Activated T-helper 1 cell treated with anti-CD3 and anti-CD28 coated beads, Interleukin-2, amount 50 U/mL, for 16 hours (primary cell): ENCODE results near the gene IL24.

Experiments used
- DNase-seq, 2 donors: peaks; one replicate each; pipeline ENCODE4 v3.0.0-alpha.2; 2020; ENCODE audit warnings: low read depth in 1 of 2, low spot score in 1 of 2

The IL24 gene

GRCh38 chr1:206903687-206904086 lies 6.4 kb downstream of the IL24 start:
- no peak for DNase-seq

DNA sequence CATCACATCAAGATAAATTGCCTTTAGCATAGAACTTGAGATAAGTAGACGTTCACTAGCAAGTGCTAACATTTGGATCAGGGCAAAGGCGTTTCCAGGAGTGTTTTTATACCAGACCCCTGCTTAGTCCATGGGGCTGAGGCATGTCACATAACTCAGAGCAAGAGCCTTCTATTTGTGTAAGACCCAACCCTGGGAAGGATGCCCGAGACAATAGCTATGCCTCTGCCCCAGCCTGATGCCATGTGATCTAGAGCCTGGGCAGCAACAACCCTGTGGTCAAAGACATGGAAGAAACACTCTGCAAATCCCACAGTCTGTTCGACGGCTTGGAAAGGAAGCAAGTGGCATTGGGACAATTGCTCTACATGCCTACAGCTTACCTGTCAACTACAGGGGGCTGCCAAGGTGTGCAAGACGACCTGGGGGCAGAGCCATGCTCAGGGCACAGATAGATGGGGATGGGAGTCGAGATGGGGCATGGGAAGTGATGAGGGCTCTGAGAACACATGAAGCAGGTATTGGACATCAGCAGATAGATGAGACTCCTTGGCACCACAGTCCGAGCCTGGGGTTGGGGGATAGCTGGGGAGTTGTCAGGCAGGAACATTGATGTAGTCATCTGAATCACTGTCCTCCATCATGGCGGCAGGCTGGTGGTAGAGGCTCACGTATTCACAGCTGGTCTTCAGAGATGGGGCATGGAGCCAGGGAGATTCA lies 7.3 kb downstream of the IL24 start:
- no peak for DNase-seq

DNA sequence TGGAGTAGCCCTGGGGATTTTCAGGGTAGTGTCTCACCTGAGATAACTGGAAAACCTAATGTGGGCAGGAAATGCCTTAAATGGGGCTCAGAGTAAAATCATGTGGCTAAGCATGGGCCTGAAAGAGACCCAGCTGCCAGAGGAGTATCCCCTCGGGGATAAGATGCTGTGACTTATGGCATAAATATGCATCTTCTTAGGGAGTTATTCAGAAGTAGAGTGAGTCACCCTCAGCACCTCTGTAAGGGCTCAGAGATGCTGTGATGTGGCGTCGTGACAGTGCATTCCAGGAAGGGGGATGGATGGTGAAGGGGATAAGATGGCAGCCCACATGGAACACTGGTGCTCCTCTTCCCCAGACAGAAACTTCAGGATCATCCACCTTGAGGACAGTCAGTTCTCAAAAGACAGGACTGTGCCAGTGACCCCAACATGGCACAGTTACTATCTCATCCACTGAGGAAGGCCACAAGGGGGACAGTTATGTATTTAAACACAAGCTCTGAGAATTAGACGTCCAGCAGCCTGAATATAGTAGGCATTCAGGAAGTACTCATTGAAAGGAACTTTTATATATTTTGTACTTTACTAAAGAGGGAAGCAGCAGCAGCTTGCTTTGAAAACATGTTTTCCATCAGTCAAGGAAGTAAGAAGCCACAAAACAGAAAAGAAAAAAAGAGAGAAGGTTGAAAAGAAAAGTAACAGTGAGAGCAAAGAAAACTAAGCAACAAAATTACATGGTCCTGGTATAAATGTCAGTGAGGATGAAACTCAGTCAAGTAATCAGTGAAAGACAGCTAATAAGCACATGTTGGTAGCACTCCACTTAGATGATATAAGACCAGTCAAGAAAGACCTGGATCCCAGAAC lies 8.3 kb downstream of the IL24 start:
- no peak for DNase-seq

DNA sequence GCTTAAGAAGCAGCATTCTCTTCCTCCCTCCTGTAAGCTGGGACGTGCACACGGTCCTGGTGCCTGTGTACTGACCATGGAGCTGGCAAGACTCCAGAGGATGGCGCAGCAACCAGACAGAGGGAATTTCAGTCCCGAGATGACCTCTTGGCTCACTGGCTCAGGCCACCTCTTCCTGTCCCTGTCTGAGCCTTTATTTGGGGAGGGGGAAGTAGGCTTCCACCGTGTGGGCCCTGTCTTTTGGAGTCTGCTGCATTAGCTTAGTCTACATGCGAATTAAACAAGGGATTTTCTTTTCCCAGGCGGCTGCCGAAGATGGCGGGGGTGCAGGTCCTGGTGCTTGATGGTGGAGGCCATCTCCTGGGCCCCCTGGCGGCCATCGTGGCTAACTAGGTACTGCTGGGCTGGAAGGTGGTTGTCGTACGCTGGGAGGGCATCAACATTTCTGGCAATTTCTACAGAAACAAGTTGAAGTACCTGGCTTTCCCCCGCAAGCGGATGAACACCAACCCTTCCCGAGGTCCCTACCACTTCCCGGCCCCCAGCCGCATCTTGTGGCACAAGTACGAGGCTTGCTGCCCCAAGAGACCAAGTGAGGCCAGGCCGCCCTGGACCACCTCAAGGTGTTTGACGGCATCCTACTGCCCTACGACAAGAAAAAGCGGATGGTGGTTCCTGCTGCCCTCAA lies 10.2 kb downstream of the IL24 start:
- DNase-seq = no peak

- no peak for DNase-seq
Observed at GRCh38 chr1:206908038-206908437, 10.8 kb downstream of the IL24 start.

- no peak for DNase-seq
Observed at GRCh38 chr1:206909161-206909882, 12.1 kb downstream of the IL24 start.

GRCh38 chr1:206909883-206910318 lies 12.7 kb downstream of the IL24 start:
- DNase-seq = no peak

- DNase-seq = no peak
Observed at GRCh38 chr1:206911064-206911663, 13.9 kb downstream of the IL24 start.

GRCh38 chr1:206912445-206913095 lies 15.3 kb downstream of the IL24 start:
- DNase-seq = no peak

DNA sequence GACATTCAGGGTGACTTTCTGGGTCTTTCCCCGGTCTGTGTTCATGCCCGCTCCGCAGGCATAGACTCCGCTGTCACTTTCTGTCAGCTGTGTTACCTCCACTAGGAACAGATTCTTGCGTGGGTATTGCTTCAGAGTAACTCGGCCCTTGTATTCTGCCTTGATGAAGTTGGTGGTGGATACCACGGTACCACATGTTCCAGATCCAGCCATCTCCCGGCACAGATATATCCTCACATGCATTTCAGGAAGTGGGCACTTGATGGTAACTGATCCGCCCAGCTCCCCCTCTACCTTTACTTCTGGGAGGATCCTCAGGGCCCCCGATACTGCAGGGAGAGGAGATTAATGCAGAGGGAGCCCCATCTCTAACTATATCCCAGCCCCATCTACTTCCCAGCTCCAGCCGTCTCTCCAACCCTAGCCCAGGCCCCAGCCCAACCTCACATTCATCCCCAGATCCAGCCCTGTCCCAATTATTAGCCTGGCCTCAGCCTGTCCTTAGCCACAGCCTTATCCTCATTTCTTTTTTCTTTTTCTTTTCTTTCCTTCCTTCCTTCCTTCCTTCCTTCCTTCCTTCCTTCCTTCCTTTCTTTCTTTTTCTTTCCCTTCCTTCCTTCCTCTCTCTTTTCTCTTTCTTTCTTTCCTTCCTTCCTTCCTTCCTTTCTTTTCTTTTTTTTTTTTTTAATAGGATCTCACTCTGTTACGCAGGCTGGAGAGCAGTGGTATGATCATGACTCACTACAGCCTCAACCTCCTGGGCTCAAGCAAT lies 16.7 kb downstream of the IL24 start:
- no peak for DNase-seq

DNA sequence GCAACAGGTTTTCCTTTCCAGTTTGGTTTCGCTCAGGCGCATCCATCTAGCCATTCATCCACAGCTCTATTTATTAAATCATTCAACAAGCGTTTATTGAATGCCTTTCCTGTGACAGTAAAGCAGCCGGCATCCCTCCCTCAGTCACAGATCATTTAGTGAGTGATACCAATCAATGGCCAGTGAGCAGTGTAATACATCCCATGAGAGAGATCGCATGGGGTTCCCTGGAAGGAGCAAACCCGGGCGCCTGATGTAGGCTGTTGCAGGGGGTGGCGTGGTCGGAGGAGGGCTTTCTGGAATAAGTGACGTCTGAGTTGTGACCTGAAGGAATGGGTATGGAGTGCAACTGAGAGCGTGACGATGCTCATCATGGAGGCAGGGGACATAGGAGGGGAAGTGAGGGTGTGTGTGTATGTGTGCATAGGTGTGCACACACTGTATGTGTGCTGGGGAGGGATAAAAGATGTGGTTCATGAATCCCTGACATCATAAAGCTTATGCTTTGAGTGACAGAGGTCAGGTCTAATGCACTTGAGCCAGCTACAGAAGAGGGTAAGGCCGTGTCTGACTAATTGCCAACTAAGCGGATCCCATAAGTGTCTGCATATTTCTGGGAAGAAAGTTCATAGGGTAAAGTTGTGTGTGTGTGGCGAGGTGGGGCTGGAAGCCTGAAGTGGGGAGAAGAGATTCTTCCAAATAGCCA lies 17.9 kb downstream of the IL24 start:
- DNase-seq = no peak

DNA sequence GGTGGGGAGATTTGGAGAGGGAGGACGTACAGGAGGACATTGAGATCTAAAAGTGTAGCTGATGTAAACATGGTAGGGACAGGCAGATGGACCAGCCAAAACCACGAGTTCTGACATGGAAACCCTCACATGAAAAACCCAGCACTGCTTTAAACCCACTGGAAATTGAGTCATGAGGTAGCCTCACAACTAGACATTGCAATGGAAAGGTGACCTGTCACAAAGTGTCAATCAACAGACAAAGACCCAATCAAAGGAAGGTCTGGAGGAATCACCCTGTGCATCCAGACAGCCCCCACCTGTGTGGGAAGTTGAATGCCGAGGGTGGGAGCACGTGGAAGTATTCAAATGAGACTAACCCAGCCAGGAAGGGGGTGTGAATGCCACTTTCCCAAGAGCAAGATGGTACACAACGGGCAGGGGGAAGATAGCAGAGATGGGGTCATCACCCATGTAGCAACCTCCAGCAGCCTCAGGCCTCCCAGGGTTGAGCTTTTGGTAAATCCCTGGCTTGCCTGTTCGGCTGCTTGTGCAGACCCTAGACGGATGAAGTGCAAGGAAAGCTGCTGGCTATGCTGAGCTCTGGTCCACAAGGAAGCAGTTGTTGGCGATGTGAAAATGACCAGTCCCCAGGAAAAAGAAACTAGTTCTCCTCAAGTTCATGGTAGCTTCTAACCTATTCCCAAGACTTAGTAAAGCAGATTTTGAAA lies 18.9 kb downstream of the IL24 start:
- DNase-seq = no peak

DNA sequence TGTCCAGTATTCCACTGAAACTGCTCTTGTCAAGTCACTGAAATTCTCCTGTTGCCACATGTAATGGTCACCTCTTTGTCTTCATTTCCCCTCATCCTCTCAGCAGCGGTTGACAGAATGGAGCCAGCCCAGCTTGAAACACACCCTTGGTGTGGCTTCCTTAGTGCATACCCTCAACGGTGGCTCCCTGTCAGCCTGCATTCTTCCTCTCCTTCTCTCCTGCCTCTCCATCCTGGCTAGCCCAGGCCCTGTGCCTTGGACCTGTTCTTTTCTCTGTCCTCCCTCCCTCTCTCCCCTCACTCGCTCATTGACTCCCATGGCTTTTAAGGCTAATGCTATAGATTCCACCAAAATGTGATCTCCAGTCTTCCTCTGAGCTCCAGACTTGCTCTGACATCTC lies 20.8 kb downstream of the IL24 start:
- no peak for DNase-seq

- peak in 1 of 2 donors; percentile 25 for DNase-seq
Observed at GRCh38 chr1:206921772-206922265, 24.6 kb downstream of the IL24 start, which contains the start of gene FCMR. TSS of gene FCMR (minus strand) at chr1:206921941. CDS start at chr1:206921854, 87 bp downstream.

GRCh38 chr1:206922524-206922923 lies 25.3 kb downstream of the IL24 start:
- no peak for DNase-seq

- peak; percentile 57 to 59 for DNase-seq
Observed at GRCh38 chr1:206923009-206923960, 26.0 kb downstream of the IL24 start.
